CD1c-positive myeloid dendritic cell (primary cell): ENCODE data around the gene KCND1.

Source experiments
- DNase-seq: peaks from one replicate; pipeline ENCODE4 v3.0.0-alpha.2; 2016; ENCODE audit errors: extremely low spot score

The KCND1 gene

GRCh38 chrX:48913605-48914366, 57.9 kb downstream of the KCND1 start:
- peak; percentile 51 for DNase-seq

GRCh38 chrX:48911412-48912182, 60.0 kb downstream of the KCND1 start, which contains the start of gene SLC35A2:
Gene SLC35A2, minus strand, starts transcription at chrX:48911646. Its CDS starts 10 bp downstream, at chrX:48911636.
- peak; percentile 83 for DNase-seq
